Mucosa of stomach (tissue), 1 donor: ENCODE data around the gene OMD.
"Not testable (repeated sequence)": the region's sequence is repeated elsewhere in the genome, so short reads cannot be mapped to it uniquely, and the experiment has no call there.

Experiments used
- H3K27me3 ChIP-seq: one replicate; pipeline ENCODE4 v1.7.0; 2013; ENCODE audit warnings: mild to moderate bottlenecking, low read length; ENCODE audit not compliant: control insufficient read depth, insufficient read depth
- H3K36me3 ChIP-seq: one replicate; pipeline ENCODE4 v1.7.0; 2013; ENCODE audit warnings: low read length; ENCODE audit not compliant: control insufficient read depth, insufficient read depth
- H3K4me1 ChIP-seq: one replicate; pipeline ENCODE4 v1.7.0; 2013; ENCODE audit warnings: mild to moderate bottlenecking, low read length; ENCODE audit not compliant: control insufficient read depth, insufficient read depth
- H3K4me3 ChIP-seq: one replicate; pipeline ENCODE4 v1.7.0; 2013; ENCODE audit warnings: low read length
- H3K9ac ChIP-seq: one replicate; pipeline ENCODE4 v1.7.0; 2013; ENCODE audit warnings: mild to moderate bottlenecking, low read length, moderate library complexity
- H3K9me3 ChIP-seq: one replicate; pipeline ENCODE4 v1.7.0; 2013; ENCODE audit warnings: mild to moderate bottlenecking, low read length, moderate library complexity; ENCODE audit not compliant: control insufficient read depth
- donor health status: Pancreatic carcinoma.

The OMD gene

DNA sequence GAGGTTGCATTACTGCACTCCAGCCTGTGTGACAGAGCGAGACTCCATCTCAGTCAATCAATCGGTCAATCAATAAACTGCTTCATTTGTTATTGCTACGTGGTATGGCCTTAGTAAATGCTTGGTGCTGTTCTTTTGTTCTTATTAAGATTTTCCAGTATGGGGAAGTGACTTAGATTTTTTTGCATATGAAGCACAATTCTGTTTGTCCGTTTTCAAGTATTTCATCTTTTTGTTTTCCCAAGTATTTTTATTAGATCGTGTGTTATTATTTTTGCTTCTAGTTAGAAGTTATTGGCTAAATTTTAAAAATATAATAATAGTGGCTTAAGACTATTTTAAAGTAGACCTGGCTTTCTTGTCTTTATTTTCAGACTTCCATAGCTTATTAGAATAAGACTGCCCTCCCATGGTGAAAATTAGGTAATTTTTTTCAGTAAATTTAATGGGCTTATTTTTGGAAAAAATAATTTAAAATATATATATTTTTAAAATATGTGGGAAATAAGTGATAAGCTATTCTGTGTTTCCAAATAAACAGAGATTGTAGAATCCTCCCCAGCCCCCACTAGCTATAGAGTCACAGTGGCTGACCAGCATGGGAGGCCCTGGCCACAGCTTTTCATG is 14.7 kb upstream of the OMD start:
- no peaks in the 10 kb centered on the region for H3K36me3 ChIP-seq

GRCh38 chr9:92435263-92435662 is 11.0 kb upstream of the OMD start:
- no peak overlapping the region for H3K9ac ChIP-seq
- no peak overlapping the region for H3K4me3 ChIP-seq
- no peaks in the 10 kb centered on the region for H3K4me1 ChIP-seq
- H3K36me3 ChIP-seq, result no peaks in the 10 kb centered on the region
- H3K9me3 ChIP-seq, result no peaks in the 10 kb centered on the region
- no peaks in the 10 kb centered on the region for H3K27me3 ChIP-seq

More for the DNA sequence above, 14.7 kb upstream of the OMD start:
- Histone ChIP-seq H3K4me1 (no peaks in the 10 kb centered on the region), H3K4me3 (no peak overlapping the region), H3K9me3 (no peaks in the 10 kb centered on the region), H3K9ac (no peak overlapping the region), H3K27me3 (no peaks in the 10 kb centered on the region)

DNA sequence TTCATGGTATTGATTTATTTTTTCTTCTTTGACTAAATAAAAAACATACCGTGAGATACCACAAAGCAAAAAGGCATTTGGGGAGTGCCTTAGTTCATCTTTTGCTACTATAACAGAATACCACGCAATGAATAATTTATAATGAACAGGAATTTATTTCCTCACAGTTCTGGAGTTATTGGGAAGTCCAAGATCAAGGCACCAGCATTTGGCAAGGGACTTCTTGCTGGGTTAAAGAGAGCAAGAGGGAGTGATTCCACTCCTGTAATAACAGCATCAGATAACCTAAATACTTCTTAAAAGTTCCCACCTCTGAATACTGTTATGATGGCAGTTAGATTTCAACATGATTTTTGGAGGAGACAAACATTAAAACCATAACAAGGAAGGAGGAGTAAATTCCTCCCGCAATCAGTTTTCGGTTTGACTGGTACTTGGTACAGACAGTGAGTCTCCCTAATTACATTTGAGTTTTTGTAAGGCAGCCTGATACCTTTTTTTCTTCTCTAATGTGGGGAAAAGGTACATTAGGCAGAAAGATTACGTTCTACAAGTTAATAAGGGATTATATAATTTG is 8.8 kb upstream of the OMD start:
- H3K9me3 ChIP-seq, result no peaks in the 10 kb centered on the region
- H3K9ac ChIP-seq, result no peak overlapping the region
- no peaks in the 10 kb centered on the region for H3K27me3 ChIP-seq
- no peak overlapping the region for H3K4me3 ChIP-seq
- no peaks in the 10 kb centered on the region for H3K36me3 ChIP-seq
- no peaks in the 10 kb centered on the region for H3K4me1 ChIP-seq

DNA sequence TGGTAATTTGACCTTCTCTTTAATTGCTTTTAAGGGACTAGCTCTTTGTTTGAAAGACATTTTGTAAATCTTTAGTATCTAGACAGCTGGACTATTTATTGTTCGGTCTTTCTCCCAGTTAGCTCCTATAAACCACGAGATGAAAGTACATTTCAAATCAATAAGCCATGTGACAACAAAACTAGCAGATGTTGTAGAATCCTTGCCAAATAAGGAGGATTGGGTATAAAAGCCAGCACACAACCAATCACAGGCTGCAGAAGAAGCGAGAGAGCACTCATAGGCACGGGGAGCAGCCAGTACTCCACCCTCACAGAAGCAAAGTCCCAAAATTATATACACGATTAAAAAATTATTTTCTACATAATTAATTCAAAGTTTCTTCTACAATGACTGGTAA is 8.1 kb upstream of the OMD start:
- Histone ChIP-seq H3K4me1 (no peaks in the 10 kb centered on the region), H3K9me3 (no peaks in the 10 kb centered on the region), H3K9ac (no peak overlapping the region), H3K27me3 (no peaks in the 10 kb centered on the region), H3K36me3 (no peaks in the 10 kb centered on the region), H3K4me3 (no peak overlapping the region)

GRCh38 chr9:92429836-92430235 is 5.6 kb upstream of the OMD start:
- Histone ChIP-seq H3K36me3 (no peaks in the 10 kb centered on the region), H3K4me1 (no peaks in the 10 kb centered on the region), H3K9me3 (no peaks in the 10 kb centered on the region), H3K9ac (no peak overlapping the region), H3K4me3 (no peak overlapping the region), H3K27me3 (no peaks in the 10 kb centered on the region)

DNA sequence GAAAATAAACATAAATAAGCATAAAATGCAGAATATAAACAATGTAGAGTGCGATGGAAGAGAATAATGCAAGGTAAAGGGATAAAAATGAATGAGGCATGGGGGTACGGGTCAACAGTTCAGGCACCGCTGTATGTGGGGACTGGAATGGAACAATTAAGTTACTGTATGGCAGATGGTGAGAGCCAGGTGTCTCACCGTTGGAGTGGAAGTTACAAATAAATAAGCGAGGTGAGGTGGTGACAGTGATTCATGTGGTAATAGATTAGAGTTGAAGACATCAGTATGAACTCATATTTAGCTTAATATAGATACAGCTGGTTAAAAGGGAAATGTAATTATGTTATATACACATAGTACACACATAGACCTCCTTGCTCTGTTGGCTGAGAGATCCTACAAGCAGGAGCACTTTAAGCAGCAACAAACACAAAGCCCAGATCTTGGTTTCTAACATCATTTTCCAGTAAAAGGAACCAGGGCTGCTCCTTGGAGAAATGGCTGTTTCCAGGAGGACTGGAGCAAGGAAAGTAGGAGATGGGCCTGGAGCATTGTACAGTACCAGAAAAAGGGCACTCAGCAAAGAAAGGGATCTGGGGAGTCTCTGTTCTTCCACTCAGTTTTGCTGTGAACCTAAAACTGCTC is 2.4 kb upstream of the OMD start:
- no peaks in the 10 kb centered on the region for H3K9me3 ChIP-seq
- H3K9ac ChIP-seq, result no peak overlapping the region
- H3K4me3 ChIP-seq, result no peak overlapping the region
- no peaks in the 10 kb centered on the region for H3K36me3 ChIP-seq
- no peaks in the 10 kb centered on the region for H3K27me3 ChIP-seq
- no peaks in the 10 kb centered on the region for H3K4me1 ChIP-seq

DNA sequence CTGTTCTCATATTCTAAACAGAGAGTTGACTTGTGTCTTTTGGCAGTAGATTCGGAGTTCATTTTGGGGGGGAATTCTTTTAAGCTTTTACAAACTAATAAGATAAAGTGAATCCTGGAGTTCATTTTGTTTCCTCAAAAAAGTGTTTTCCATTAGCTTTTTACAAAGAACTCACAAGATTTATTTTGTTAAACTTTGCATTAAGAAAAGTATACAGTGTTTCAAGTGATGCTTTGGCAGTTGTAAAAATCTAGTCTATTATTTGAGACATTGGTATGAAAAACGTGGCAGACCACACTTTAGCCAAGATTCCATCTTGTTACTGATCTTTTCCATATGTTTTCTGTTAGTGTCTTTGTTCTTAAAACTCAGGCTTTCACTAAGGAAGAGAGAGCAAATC is 1.2 kb upstream of the OMD start:
- H3K4me1 ChIP-seq, result no peaks in the 10 kb centered on the region
- H3K27me3 ChIP-seq, result no peaks in the 10 kb centered on the region
- H3K9me3 ChIP-seq, result no peaks in the 10 kb centered on the region
- no peak overlapping the region for H3K4me3 ChIP-seq
- H3K9ac ChIP-seq, result no peak overlapping the region
- no peaks in the 10 kb centered on the region for H3K36me3 ChIP-seq

- H3K9me3 ChIP-seq, result no peaks in the 10 kb centered on the region
- no peak overlapping the region for H3K9ac ChIP-seq
- no peak overlapping the region for H3K4me3 ChIP-seq
- H3K4me1 ChIP-seq, result no peaks in the 10 kb centered on the region
- no peaks in the 10 kb centered on the region for H3K27me3 ChIP-seq
- no peaks in the 10 kb centered on the region for H3K36me3 ChIP-seq
Measured at GRCh38 chr9:92423612-92424011, 659 bp downstream of the OMD start.

- H3K4me1 ChIP-seq, result no peaks in the 10 kb centered on the region
- no peak overlapping the region for H3K9ac ChIP-seq
- no peaks in the 10 kb centered on the region for H3K27me3 ChIP-seq
- H3K36me3 ChIP-seq, result no peaks in the 10 kb centered on the region
- H3K9me3 ChIP-seq, result no peaks in the 10 kb centered on the region
- no peak overlapping the region for H3K4me3 ChIP-seq
Measured at GRCh38 chr9:92422611-92423338, 1.5 kb downstream of the OMD start.

DNA sequence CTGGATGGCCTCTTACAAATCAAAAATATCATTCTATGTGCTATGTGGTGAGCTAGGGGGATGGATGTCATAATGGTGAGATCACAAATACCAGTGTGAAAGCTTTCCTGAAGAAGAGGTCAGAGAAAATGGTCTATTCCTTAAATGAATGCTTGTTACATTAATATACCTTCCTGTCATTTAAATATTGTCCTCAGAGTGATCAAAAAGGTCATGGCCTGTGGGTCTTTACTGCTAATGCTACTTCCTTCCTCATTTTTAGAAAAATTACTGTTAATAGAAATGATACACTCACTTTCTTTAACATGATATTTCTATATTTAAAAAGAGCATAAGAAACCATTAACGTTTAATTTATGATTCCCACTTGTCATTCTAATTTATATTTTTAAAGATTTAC is 9.7 kb downstream of the OMD start:
- H3K36me3 ChIP-seq, result no peaks in the 10 kb centered on the region
- no peaks in the 10 kb centered on the region for H3K27me3 ChIP-seq
- H3K9me3 ChIP-seq, result no peaks in the 10 kb centered on the region
- H3K4me1 ChIP-seq, result no peaks in the 10 kb centered on the region
- no peak overlapping the region for H3K4me3 ChIP-seq
- no peak overlapping the region for H3K9ac ChIP-seq

DNA sequence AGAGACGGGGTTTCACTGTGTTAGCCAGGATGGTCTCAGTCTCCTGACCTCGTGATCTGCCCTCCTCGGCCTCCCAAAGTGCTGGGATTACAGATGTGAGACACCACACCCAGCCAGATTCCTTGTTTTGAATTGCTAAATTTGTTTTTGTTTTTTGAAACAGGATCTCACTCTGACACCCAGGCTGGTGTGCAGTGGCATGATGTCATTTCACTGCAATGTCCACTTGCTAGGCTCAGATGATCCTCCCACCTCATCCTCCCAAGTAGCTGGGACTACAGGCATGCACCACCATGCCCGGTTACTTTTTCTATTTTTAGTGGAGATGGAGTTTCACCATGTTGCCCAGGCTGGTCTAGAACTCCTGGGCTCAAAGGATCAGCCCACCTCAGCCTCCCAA is 13.1 kb downstream of the OMD start:
- not testable (repeated sequence) for H3K4me1 ChIP-seq, H3K36me3 ChIP-seq, H3K9me3 ChIP-seq, H3K4me3 ChIP-seq, H3K27me3 ChIP-seq, H3K9ac ChIP-seq

DNA sequence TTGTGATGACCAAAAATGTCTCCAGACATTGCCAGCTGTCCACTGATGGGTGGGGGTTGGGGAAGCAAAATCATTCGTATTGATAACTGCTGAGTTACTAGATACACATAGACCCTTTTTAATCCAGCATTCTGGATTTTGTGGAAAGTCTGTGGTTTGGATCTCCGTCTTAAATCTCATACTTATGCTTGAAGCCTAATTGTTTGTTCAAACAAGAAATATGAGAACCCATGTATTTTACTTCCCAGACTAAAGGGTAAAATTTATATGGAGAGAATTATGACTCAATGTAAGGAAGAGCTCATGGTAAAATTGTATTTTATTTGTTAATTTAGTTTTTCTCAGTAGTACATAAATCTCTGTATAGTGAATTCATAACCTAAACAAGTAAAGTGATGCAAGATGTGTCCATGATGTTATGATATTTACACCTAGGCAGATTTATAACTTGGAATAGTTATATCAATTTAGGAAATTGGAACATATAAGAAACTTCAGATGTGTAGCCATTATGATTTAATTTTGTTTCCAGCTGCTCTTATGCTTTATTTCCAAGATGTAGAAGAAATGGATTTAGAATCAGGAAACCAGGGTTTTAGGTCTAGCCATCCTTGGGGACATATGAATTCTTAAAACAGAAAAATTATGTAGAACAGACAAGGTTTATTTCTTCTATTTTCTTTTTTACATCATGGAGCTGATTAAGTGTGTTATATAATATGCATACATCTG is 15.4 kb downstream of the OMD start:
- Histone ChIP-seq H3K4me1 (no peaks in the 10 kb centered on the region), H3K27me3 (no peaks in the 10 kb centered on the region), H3K9ac (no peak overlapping the region)

More for the DNA sequence above, 15.4 kb downstream of the OMD start:
- Histone ChIP-seq H3K9me3 (no peaks in the 10 kb centered on the region), H3K36me3 (no peaks in the 10 kb centered on the region), H3K4me3 (no peak overlapping the region)
